Dermis microvascular lymphatic vessel endothelial cell (primary cell): Measurements from ENCODE around the gene SEPTIN1. TPM values are rescaled to one million over a fixed set of nuclear protein-coding genes. Genes with fewer than 3 reads are reported as not detected.
A peak's percentile ranks its signal among the peaks of the same experiment; 100 is the strongest.

ENCODE experiments used
- DNase-seq, 2 donors: peaks; one replicate each; pipeline versions ENCODE4 v3.0.0 to v3.0.0-alpha.2; 2010; ENCODE audit warnings: low read depth in 2 of 2
- total RNA-seq: library from RNA; depleted of rRNA; stranded (reverse); fragments of >200 nt; gene quantifications from 2 replicates; pipeline ENCODE4 v1.2.1, GENCODE V29; 2014

The SEPTIN1 gene
- total RNA-seq, 1 donor from 2014 or later: under 0.01 TPM

GRCh38 chr16:30377050-30377811, 5.1 kb downstream of the SEPTIN1 start:
- DNase-seq: no peak

- no peak for DNase-seq
These were observed 5.9 kb downstream of the SEPTIN1 start for GRCh38 chr16:30376461-30376902.

DNA sequence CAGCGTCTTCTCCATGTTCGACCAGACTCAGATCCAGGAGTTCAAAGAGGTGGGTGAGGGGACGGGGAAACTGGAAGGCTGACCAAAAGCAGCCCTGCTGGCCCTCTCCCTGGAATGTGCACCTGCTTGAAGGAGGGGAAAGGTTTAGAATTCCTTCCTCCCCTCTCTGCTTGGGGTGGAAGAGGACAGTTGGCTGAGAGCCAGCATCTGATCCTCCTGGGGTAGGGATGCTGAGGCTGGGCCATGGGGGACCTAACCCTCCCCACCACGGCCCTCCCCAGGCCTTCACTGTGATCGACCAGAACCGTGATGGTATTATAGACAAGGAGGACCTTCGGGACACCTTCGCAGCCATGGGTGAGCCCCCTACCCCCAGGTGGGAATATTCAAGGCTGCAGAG, 6.5 kb downstream of the SEPTIN1 start:
- DNase-seq: no peak

DNA sequence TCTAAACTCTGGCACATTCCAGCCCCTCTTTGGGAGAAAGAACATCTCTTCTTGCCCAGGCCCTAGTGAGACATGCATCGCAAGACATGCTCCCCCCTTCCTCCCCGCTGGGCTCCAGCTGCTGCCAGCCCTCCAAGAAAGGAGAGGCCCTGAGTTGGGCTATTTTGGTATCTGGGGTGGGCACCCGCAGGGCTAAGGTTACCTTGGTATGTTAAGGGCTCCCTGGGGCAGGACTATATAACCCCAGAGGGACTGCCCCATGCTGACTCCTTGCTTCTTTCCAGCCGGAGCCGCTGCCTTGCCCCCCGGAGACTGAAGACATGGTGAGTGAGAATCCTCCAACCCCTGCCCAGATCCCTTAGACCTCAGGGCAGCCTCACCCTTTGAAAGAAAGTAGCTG, 7.8 kb downstream of the SEPTIN1 start, which contains the start of gene MYL11:
Gene MYL11, plus strand, starts transcription at position 265 of the 400 bp plus-strand sequence. Its CDS starts 56 bp downstream, at position 321.
- no peak for DNase-seq

DNA sequence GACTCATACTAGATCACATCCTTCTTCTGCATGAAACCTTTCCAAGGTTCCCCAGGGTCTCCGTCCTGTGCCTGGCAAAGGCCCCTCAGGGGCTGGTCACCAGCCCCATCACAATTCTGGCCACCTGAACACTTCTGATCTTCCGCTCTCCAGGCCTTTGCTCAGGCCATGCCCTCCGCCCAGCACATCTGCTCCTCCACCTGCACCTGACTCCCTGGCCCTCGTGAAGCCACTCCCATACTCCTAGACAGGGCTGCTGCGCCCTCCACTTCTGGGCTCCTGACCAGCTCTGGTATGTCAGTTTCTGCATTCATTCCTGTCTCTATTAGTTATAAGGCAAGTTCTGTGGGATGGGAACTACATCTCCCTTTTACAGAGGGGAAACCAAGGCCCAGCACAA, 9.6 kb downstream of the SEPTIN1 start:
- DNase-seq: no peak

GRCh38 chr16:30372038-30372712, 10.2 kb downstream of the SEPTIN1 start:
- no peak for DNase-seq

- DNase-seq: no peak
These were observed 11.0 kb downstream of the SEPTIN1 start for GRCh38 chr16:30371248-30371816.

GRCh38 chr16:30370456-30371247, 11.7 kb downstream of the SEPTIN1 start, which contains the start of gene TBC1D10B:
TBC1D10B (minus strand) TSS chr16:30370494; CDS start chr16:30370183, 311 bp downstream.
- peak; percentile 100 for DNase-seq

DNA sequence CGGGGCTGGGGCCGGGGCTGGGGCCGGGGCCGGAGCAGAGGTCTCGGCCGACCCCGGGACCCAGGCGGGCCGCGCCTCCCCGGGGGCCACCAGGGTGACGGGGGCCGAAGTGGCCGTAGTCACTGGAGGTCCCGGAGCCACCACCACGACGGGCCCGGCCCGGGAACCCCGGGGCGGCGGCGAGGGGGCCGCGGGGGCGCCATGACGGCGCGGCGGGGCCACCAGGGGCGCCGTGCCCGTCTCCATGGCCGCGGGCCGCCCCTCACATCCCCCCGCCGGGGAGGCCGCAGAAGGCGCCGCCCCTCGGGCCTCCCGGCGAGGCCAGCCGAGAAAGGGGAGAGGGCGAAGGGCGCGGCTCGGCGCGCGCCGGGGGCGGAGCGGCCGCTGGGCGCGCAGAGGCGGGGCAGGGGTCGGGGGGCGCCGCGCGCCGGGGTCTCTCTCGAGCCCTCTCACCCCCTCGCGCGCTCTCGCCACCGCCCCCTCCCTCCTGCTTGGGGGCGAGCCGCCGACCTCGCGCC, 12.4 kb downstream of the SEPTIN1 start:
- no peak for DNase-seq

DNA sequence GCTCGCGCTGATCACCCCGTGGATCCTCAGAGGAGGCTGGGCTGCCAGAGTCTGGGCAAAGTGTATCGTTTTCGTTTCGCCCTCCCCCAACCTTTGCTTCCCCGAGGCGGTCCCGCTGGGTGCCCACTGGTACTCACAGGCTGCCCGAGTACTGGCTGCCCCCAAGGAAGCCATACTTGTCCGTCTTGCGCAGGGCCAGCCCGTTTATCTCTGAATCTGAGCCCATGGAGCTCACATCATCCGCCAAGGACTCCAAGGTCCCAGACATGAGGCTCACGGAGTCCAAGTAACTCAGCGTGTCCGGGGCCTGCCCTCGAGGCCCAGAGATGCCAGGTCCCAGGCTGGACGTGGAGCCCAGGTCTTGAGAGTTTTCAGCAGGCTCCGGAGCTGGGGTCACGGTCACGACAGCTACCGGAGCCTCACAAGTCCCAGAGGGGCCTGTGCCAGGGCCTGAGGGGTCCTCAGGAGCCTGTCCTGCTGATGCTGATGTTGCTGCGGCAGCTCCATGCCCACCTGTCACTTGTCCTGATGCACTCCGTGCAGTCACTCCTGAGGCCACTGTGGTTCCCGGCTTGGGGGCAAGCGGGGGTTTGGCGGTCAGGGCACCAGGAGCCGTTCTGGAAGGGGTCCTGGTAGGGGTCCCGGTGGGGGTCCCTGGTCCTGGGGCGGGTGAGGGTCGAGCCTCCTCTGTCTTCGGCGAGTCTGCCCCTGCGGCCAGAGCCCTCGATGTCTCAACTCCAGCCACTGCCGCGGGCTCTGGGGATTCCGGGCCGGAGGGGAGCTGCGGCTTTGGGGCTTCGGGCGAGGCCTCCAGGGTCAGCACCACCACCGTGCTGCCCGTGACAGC, 13.0 kb downstream of the SEPTIN1 start:
- DNase-seq: no peak

GRCh38 chr16:30368792-30369090, 13.6 kb downstream of the SEPTIN1 start:
- DNase-seq: no peak

DNA sequence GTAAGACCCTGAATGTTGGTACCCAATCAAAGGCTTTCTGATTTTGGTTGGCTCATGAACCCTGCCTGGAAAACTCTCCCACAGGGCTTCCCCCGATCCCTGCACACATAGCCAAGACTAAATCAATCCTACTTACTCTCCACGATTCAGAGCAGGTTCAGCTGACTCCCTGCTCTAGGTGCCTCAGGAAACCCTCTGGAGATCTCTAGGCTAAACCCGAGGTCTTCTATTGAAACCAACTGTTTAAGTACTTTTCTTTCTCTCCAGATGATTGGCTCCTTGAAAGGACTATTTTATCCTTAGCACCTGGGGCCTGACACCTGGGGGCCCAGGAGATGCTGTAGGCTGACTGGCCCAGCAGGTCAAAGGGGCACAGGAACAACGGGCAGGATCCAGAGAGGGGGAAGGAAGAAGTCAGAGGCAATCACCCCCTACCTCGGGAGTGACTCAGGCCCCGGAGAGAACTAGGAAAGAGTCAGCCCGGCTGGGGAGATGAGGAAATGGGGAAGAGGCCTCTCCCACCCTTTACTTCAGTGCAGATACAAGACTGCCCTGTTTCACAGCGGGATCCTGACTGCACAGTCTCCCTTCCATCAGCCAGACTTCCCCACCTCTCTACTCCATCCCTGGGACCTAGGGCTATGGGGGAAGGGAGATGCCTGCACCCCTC, 14.1 kb downstream of the SEPTIN1 start:
- DNase-seq: peak in 1 of 2 donors; percentile 59

GRCh38 chr16:30367349-30368009, 14.9 kb downstream of the SEPTIN1 start:
- DNase-seq: no peak

GRCh38 chr16:30366511-30366910, 15.8 kb downstream of the SEPTIN1 start:
- no peak for DNase-seq

DNA sequence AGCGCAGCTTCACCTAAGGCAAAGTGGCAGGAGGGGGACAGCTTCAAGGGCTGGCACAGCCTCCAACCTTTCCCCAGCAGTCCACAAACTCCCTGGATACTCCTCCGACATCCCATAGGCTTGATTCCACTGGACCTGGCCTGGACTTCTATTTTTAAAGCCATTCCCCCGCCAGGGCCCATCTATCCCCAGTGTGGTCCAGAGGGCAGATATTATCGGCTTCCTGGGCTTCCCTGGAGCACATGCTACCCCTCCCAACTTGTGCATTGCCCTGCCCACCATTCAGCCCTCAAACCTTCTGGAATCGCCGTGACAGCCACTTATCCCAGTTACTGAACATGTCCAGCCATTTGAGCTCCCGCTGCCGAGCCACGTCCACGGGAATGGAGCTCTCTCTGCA, 17.2 kb downstream of the SEPTIN1 start:
- no peak for DNase-seq

DNA sequence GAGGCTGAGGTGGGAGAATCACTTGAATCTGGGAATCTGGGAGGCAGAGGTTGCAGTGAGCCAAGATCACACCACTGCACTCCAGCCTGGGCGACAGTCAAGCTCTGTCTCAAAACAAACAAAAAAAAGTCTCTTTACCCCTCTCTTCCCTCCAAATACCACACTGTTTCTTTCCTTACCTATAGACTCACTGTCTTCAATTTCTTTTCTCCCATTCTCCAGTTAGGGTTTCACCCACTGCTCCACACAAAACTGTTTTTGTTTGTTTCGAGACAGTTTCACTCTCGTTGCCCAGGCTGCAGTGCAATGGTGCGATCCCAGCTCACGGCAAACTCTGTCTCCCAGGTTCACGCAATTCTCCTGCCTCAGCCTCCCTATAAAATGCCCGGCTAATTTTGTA, 21.2 kb downstream of the SEPTIN1 start:
- no peak for DNase-seq

DNA sequence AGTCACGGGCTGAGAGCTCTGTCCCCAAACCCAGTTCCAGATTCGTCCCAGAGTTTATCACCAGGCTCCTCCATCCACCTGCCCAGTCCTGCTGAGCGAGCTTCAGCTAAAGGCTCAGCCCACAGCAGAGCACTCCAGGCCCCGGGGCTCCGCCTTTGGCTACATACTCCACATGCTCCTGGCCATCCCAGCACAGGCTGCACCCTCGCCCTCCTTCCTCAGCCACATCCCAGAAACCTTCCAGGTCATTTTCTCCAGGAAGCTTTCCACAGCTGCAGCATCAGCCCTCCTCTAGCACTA, 22.5 kb downstream of the SEPTIN1 start:
- no peak for DNase-seq

DNA sequence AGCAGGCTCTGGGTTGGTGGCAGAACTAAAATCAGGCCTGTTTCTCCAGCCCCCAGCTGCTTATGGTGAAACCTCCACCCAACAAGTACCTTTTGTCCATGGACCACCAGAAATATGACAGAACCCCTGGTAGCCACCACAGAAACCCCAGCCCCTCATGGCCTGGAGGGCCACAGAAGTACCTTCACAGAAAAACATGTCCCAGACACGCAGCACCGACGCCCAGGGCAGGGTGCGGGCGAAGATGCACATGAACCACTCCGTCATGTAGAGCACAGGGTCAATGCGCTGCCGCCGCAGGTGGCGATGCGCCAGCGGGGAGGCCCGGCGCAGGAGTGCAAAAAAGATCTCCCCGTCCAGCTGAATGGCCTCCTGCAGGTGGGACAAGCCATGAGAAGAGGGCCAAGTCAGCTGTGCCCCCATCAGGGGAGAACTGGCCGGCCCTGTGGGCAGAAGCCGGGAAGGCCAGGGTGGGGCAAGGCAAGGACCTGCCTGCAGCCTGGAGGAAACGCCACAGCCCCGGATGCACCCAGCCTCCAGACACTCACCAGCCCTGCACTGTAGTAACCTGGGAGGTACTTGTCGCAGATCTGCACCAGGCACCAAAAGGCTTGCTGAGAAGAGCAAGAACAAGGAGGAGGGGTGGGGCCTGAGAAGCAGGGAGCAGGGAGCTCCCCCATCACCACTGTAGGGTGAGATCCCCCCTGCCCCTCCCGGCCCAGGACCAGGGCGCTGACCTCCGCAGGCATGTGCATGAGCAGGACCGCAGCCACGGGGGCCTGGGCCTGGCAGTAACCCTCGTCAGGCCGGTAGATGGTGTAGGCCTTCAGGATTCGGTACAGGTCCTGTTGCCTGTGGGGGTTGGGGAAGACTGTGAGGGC, 23.1 kb downstream of the SEPTIN1 start:
- DNase-seq: no peak

GRCh38 chr16:30358577-30358936, 23.8 kb downstream of the SEPTIN1 start:
- no peak for DNase-seq
